Neural cell (in vitro differentiated cells): Measurements from ENCODE around the gene LPP. TPM values are rescaled to one million over a fixed set of nuclear protein-coding genes. Genes with fewer than 3 reads are reported as not detected.

Experiments used
- H2AFZ ChIP-seq: fragments of 200-600, 300-800 bp; sonication (generic), shearing (Covaris generic); 2 replicates; pipeline ENCODE4 v1.6.0; 2014; ENCODE audit warnings: low read depth, mild to moderate bottlenecking, antibody characterized with exemption, low read length, moderate library complexity
- H3F3A ChIP-seq: fragments of 200-600 bp; shearing (Covaris generic); 2 replicates; pipeline ENCODE4 v1.6.1; 2016; ENCODE audit warnings: mild to moderate bottlenecking, moderate library complexity, mixed read lengths, antibody characterized with exemption, low read length; ENCODE audit not compliant: insufficient read depth, poor library complexity, severe bottlenecking
- H3K27ac ChIP-seq: fragments of 200-600, 300-800 bp; sonication (generic), shearing (Covaris generic); 2 replicates; pipeline ENCODE4 v1.5.1; 2014; ENCODE audit warnings: mild to moderate bottlenecking, low read length, moderate library complexity
- H3K27me3 ChIP-seq: fragments of 300-800, 200-600 bp; sonication (generic), shearing (Covaris generic); 2 replicates; pipeline ENCODE4 v1.6.0; 2014; ENCODE audit warnings: mild to moderate bottlenecking, low read depth, low read length, moderate library complexity; ENCODE audit not compliant: insufficient read depth
- H3K36me3 ChIP-seq: fragments of 300-800, 200-600 bp; sonication (generic), shearing (Covaris generic); 2 replicates; pipeline ENCODE4 v1.5.1; 2014; ENCODE audit warnings: mild to moderate bottlenecking, antibody characterized with exemption, low read length, moderate library complexity; ENCODE audit not compliant: insufficient read depth
- H3K4me2 ChIP-seq: fragments of 300-800, 200-600 bp; sonication (generic), shearing (Covaris generic); 2 replicates; pipeline ENCODE4 v1.6.0; 2014; ENCODE audit warnings: mild to moderate bottlenecking, low read length
- H3K4me3 ChIP-seq: fragments of 300-800, 200-600 bp; sonication (generic), shearing (Covaris generic); 2 replicates; pipeline ENCODE4 v1.5.1; 2014; ENCODE audit warnings: mild to moderate bottlenecking, low read length, moderate library complexity
- H3K79me2 ChIP-seq: fragments of 200-600 bp; shearing (Covaris generic); replicated peaks from 2 replicates; pipeline ENCODE4 v1.6.0; 2014; ENCODE audit warnings: mild to moderate bottlenecking, low read length, moderate library complexity; ENCODE audit not compliant: insufficient read depth
- H3K9ac ChIP-seq: fragments of 300-800, 200-600 bp; sonication (generic), shearing (Covaris generic); 2 replicates; pipeline ENCODE4 v1.6.1; 2016; ENCODE audit warnings: mild to moderate bottlenecking, low read length, mixed read lengths
- H3K9me2 ChIP-seq: fragments of 200-600 bp; shearing (Covaris generic); 2 replicates; pipeline ENCODE4 v1.6.1; 2016; ENCODE audit warnings: mild to moderate bottlenecking, low read length, mixed read lengths; ENCODE audit not compliant: insufficient read depth
- H3K9me3 ChIP-seq: fragments of 200-600, 300-800 bp; sonication (generic), shearing (Covaris generic); 2 replicates; pipeline ENCODE4 v1.6.1; 2016; ENCODE audit warnings: mild to moderate bottlenecking, mixed run types, low read length, moderate library complexity, mixed read lengths
- H4K20me1 ChIP-seq: fragments of 200-600 bp; shearing (Covaris generic); 2 replicates; pipeline ENCODE4 v1.6.1; 2016; ENCODE audit warnings: mild to moderate bottlenecking, mixed run types; ENCODE audit not compliant: insufficient read depth
- EP300 ChIP-seq: fragments of 450-650 bp; conservative IDR thresholded peaks from 2 replicates; pipeline ENCODE4 v1.6.1; 2014; ENCODE audit warnings: antibody characterized with exemption, mild to moderate bottlenecking, moderate library complexity; ENCODE audit not compliant: poor library complexity, severe bottlenecking
- EZH2 ChIP-seq: fragments of 200-600, 300-800 bp; shearing (Covaris generic), sonication (generic); IDR thresholded peaks from 2 replicates; pipeline ENCODE4 v1.6.1; 2014; ENCODE audit warnings: antibody characterized with exemption, low read length, borderline replicate concordance, mild to moderate bottlenecking; ENCODE audit not compliant: insufficient read depth, poor library complexity, severe bottlenecking
- MXI1 ChIP-seq: fragments of 450-650 bp; conservative IDR thresholded peaks from 2 replicates; pipeline ENCODE4 v1.6.1; 2014; ENCODE audit warnings: antibody characterized with exemption, mild to moderate bottlenecking; ENCODE audit not compliant: poor library complexity, severe bottlenecking
- POLR2AphosphoS5 ChIP-seq: IDR thresholded peaks from 2 replicates; pipeline ENCODE4 v1.6.1; 2012
- RAD21 ChIP-seq: fragments of 450-650 bp; conservative IDR thresholded peaks from 2 replicates; pipeline ENCODE4 v1.6.1; 2014; ENCODE audit warnings: antibody characterized with exemption, mild to moderate bottlenecking, moderate library complexity
- REST ChIP-seq: IDR thresholded peaks from 2 replicates; pipeline ENCODE4 v1.6.1; 2012; ENCODE audit warnings: borderline replicate concordance
- SMC3 ChIP-seq: fragments of 450-650 bp; conservative IDR thresholded peaks from 2 replicates; pipeline ENCODE4 v1.6.1; 2014; ENCODE audit warnings: antibody characterized with exemption, mild to moderate bottlenecking, moderate library complexity; ENCODE audit not compliant: poor library complexity
- TAF1 ChIP-seq: IDR thresholded peaks from 2 replicates; pipeline ENCODE4 v1.6.1; 2012; ENCODE audit warnings: low read depth
- polyA plus RNA-seq: library from polyadenylated mRNA; depleted of rRNA; stranded (reverse); fragments of >200 nt; gene quantifications from 2 replicates; pipeline ENCODE4 v1.2.3, GENCODE V29; 2014
- TF ChIP-seq, protein P1 (sequence below): fragments of 450-650 bp; IDR thresholded peaks from 2 replicates; pipeline ENCODE4 v1.5.1; 2014; ENCODE audit warnings: antibody characterized with exemption, mild to moderate bottlenecking, moderate library complexity; ENCODE audit not compliant: poor library complexity, severe bottlenecking

LPP gene
- polyA plus RNA-seq, 1 donor from 2014 or later, result 3.0 TPM

DNA sequence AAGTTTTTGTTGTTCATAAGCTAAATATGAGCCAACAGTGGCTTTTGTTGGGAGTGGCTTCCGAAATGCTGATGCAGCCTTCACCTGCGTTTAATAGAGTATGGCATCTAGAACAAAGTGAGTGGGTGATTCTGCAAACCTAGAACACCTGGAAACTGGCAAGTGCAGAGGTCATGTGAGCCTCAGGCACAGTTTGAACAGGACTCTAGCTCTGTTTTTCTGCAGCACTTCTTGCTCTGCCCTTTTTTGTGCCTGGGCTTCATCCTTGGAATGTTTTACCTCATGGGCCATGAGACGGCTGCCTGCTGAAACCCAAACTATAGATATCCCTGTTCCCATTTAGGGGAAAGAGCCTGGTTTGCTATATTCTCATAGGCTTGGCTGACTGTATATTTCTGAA, 73.5 kb downstream of the LPP start:
- Histone ChIP-seq H3K4me2 (no peak overlapping the region), H3K9me2 (no peaks in the 10 kb centered on the region), H3K9me3 (no peaks in the 10 kb centered on the region), H3K79me2 (peaks cover 4% of the 10 kb centered on the region), H3K27ac (no peak overlapping the region), H3F3A (no peaks in the 10 kb centered on the region), H3K27me3 (no peaks in the 10 kb centered on the region), H2AFZ (no peak overlapping the region), H3K4me3 (no peak overlapping the region), H3K9ac (no peak overlapping the region), H4K20me1 (no peaks in the 10 kb centered on the region), H3K36me3 (no peaks in the 10 kb centered on the region)
- TF ChIP-seq, protein P1, sequence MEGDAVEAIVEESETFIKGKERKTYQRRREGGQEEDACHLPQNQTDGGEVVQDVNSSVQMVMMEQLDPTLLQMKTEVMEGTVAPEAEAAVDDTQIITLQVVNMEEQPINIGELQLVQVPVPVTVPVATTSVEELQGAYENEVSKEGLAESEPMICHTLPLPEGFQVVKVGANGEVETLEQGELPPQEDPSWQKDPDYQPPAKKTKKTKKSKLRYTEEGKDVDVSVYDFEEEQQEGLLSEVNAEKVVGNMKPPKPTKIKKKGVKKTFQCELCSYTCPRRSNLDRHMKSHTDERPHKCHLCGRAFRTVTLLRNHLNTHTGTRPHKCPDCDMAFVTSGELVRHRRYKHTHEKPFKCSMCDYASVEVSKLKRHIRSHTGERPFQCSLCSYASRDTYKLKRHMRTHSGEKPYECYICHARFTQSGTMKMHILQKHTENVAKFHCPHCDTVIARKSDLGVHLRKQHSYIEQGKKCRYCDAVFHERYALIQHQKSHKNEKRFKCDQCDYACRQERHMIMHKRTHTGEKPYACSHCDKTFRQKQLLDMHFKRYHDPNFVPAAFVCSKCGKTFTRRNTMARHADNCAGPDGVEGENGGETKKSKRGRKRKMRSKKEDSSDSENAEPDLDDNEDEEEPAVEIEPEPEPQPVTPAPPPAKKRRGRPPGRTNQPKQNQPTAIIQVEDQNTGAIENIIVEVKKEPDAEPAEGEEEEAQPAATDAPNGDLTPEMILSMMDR, result no peak
- TF ChIP-seq RAD21, result no peak
- TF ChIP-seq POLR2AphosphoS5, result no peak
- TF ChIP-seq TAF1, result no peak
- no peak for TF ChIP-seq EZH2
- TF ChIP-seq REST, result no peak
- no peak for TF ChIP-seq EP300
- TF ChIP-seq SMC3, result no peak
- no peak for TF ChIP-seq MXI1

GRCh38 chr3:188229177-188229576, 75.2 kb downstream of the LPP start:
- no peak overlapping the region for H2AFZ ChIP-seq
- no peaks in the 10 kb centered on the region for H3K36me3 ChIP-seq
- H3K27ac ChIP-seq, result no peak overlapping the region
- no peak overlapping the region for H3K4me2 ChIP-seq
- H4K20me1 ChIP-seq, result no peaks in the 10 kb centered on the region
- TF ChIP-seq SMC3 (no peak), REST (no peak), MXI1 (no peak), EP300 (no peak), TAF1 (no peak), RAD21 (no peak), EZH2 (no peak)
- TF ChIP-seq, protein P1, result no peak
- H3K9me3 ChIP-seq, result no peaks in the 10 kb centered on the region
- H3K27me3 ChIP-seq, result no peaks in the 10 kb centered on the region
- H3K9ac ChIP-seq, result no peak overlapping the region
- no peaks in the 10 kb centered on the region for H3F3A ChIP-seq
- H3K79me2 ChIP-seq, result peaks cover 4% of the 10 kb centered on the region
- H3K4me3 ChIP-seq, result no peak overlapping the region
- H3K9me2 ChIP-seq, result no peaks in the 10 kb centered on the region
